ENCODE results near the gene SUMF1. TPM values are rescaled to one million over a fixed set of nuclear protein-coding genes. Genes with fewer than 3 reads are reported as not detected.

SUMF1 gene
- total and polyA plus RNA-seq, 5 donors = 7.8 to 14.4 (median 10.9) TPM

DNA sequence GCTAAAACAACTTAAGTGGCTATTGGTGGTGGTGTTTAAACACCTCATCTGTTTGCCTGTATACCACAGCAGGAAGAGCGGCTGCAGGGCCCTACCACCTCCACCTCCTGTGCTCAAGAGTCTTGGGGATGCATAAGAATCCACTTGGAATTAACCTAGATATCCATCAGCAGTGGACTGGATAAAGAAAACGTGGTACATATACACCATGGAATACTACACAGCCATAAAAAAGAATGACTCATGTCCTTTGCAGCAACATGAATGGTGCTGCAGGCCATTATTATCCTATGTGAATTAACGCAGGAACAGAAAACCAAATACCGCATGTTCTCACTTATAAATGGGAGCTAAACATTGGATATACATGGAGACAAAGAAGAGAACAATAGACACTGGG, 87.1 kb downstream of the SUMF1 start:
- H3K4me1 ChIP-seq (ENCODE audit: control insufficient read depth, insufficient read depth, low read length) = no peaks in the 10 kb centered on the region
- WGBS = 96% methylated on average over 4 of the region's 4 CpGs
- H3K9me3 ChIP-seq (ENCODE audit: control insufficient read depth, low read length) = no peaks in the 10 kb centered on the region
- H3K27me3 ChIP-seq (ENCODE audit: control insufficient read depth, insufficient read depth) = no peaks in the 10 kb centered on the region
- no peak overlapping the region for H3K4me3 ChIP-seq (ENCODE audit: low read length)
- DNase-seq = no peak
- no peak overlapping the region for H3K27ac ChIP-seq (ENCODE audit: low read length)
- no peak for ATAC-seq
- intact Hi-C loops (cut with DNase I) = no loop called here

DNA sequence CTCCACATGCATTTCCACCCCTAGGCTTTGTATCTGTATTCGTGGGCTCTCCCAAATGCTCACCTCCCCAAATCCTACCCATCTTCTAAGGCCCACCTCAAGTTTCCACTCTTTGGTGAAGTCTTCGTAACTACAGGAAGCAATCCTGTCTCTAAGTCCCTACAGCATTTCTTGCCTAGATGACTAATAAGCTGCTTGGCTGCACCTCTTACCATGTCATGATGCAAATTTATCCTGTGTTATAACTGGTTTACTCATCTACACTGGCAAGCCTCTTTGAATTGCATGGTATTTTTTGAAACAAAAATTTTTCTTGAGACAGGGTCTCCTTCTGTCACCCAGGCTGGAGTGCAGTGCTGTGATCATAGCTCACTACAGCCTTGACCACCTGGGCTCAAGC, 90.6 kb downstream of the SUMF1 start:
- Histone ChIP-seq H3K4me1 (ENCODE audit: control insufficient read depth, insufficient read depth, low read length) (no peaks in the 10 kb centered on the region), H3K4me3 (ENCODE audit: low read length) (no peak overlapping the region), H3K27me3 (ENCODE audit: control insufficient read depth, insufficient read depth) (no peaks in the 10 kb centered on the region), H3K27ac (ENCODE audit: low read length) (no peak overlapping the region), H3K9me3 (ENCODE audit: control insufficient read depth, low read length) (no peaks in the 10 kb centered on the region)
- DNase-seq (no peak), ATAC-seq (no peak)
- 94% methylated on average over 2 of the region's 2 CpGs for WGBS
- intact Hi-C loops (cut with DNase I) = no loop called here

DNA sequence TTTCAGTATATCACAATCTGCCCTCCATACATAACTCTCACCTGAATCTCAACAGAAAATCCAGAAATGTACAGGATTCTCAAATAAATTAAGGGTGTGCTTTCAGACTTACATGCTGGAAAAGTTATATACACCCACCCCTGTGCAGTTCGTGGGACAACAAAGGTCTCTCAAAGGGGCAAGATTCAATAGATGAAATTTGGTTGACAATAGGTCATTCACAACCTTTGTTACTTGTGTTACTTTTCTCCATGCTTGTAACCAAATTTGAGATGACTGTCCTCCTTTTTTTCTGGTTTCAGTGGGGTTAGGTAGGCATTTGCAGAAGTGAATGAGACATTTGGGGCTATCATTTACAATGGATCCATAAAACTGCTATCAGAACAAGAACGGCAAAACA, 91.2 kb downstream of the SUMF1 start:
- H3K9me3 ChIP-seq (ENCODE audit: control insufficient read depth, low read length) = no peaks in the 10 kb centered on the region
- ATAC-seq (no peak), DNase-seq (no peak)
- WGBS = 85% methylated on average over 2 of the region's 2 CpGs
- no peak overlapping the region for H3K27ac ChIP-seq (ENCODE audit: low read length)
- H3K4me3 ChIP-seq (ENCODE audit: low read length) = no peak overlapping the region
- no peaks in the 10 kb centered on the region for H3K27me3 ChIP-seq (ENCODE audit: control insufficient read depth, insufficient read depth)
- intact Hi-C loops (cut with DNase I) = no loop called here
- no peaks in the 10 kb centered on the region for H3K4me1 ChIP-seq (ENCODE audit: control insufficient read depth, insufficient read depth, low read length)

DNA sequence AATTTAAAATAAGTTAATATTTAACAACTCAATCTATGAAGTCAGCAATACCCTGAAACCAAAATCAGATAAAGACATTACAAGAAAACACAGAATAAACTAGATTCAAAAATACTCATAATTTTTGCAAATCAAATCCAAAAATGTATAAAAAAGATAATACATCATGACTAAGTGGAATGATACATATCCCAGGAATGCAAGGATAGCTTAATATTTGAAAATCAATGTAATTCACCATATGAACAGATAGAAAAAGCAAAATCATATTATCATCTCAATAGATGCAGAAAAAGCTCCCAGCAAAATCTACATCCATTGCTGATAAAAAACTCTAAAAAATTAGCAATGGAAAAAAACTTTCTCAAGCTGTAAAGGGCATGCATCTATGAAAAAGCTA, 93.4 kb downstream of the SUMF1 start:
- Histone ChIP-seq H3K27me3 (ENCODE audit: control insufficient read depth, insufficient read depth) (no peaks in the 10 kb centered on the region), H3K4me1 (ENCODE audit: control insufficient read depth, insufficient read depth, low read length) (no peaks in the 10 kb centered on the region), H3K27ac (ENCODE audit: low read length) (no peak overlapping the region), H3K4me3 (ENCODE audit: low read length) (no peak overlapping the region), H3K9me3 (ENCODE audit: control insufficient read depth, low read length) (no peaks in the 10 kb centered on the region)
- no peak for ATAC-seq
- intact Hi-C loops (cut with DNase I) = no loop called here
- DNase-seq = no peak

DNA sequence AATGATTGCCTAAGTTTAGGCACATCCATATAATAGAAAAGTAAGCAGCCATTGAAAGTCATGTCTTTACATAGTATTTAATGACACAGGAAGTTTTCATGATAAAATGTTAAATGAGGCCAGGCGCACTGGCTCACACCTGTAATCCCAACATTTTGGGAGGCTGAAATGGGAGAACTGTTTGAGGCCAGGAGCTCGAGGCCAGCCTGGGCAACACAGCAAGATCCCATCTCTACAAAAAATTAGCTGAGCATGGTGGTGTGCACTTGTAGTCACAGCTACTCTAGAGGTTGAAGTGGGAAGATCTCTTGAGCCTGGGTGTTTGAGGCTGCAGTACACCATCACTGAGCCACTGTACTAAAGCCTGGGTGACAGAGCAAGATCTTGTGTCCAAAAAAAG, 104.5 kb downstream of the SUMF1 start:
- no peaks in the 10 kb centered on the region for H3K9me3 ChIP-seq (ENCODE audit: control insufficient read depth, low read length)
- 95% methylated on average over 2 of the region's 2 CpGs for WGBS
- H3K4me3 ChIP-seq (ENCODE audit: low read length) = no peak overlapping the region
- intact Hi-C loops (cut with DNase I) = no loop called here
- no peak for DNase-seq
- no peak for ATAC-seq
- no peaks in the 10 kb centered on the region for H3K27me3 ChIP-seq (ENCODE audit: control insufficient read depth, insufficient read depth)
- H3K4me1 ChIP-seq (ENCODE audit: control insufficient read depth, insufficient read depth, low read length) = no peaks in the 10 kb centered on the region
- no peak overlapping the region for H3K27ac ChIP-seq (ENCODE audit: low read length)

DNA sequence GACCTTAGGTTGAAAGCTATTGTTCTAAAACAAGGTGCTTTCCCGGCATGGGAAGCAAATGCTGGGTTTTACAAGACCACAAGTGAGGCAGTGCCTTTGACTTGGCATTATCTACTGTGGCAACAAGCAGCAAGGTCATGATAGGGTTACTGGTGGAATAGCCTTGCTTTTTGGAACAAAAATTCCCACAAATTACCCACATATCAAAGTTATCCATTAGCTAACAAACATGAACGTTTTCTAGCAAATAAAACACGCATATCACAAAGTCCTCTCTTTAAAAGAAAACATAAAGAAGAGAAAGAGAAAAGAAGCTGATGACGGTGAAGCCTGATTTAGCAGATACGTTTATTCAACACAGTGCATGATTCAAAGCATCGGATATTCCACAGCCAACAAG, 106.3 kb downstream of the SUMF1 start:
- ATAC-seq = no peak
- Histone ChIP-seq H3K27ac (ENCODE audit: low read length) (no peak overlapping the region), H3K27me3 (ENCODE audit: control insufficient read depth, insufficient read depth) (no peaks in the 10 kb centered on the region), H3K4me1 (ENCODE audit: control insufficient read depth, insufficient read depth, low read length) (no peaks in the 10 kb centered on the region), H3K4me3 (ENCODE audit: low read length) (no peak overlapping the region), H3K9me3 (ENCODE audit: control insufficient read depth, low read length) (no peaks in the 10 kb centered on the region)
- no peak for DNase-seq
- intact Hi-C loops (cut with DNase I) = no loop called here
- WGBS = 88% methylated on average over 6 of the region's 6 CpGs

DNA sequence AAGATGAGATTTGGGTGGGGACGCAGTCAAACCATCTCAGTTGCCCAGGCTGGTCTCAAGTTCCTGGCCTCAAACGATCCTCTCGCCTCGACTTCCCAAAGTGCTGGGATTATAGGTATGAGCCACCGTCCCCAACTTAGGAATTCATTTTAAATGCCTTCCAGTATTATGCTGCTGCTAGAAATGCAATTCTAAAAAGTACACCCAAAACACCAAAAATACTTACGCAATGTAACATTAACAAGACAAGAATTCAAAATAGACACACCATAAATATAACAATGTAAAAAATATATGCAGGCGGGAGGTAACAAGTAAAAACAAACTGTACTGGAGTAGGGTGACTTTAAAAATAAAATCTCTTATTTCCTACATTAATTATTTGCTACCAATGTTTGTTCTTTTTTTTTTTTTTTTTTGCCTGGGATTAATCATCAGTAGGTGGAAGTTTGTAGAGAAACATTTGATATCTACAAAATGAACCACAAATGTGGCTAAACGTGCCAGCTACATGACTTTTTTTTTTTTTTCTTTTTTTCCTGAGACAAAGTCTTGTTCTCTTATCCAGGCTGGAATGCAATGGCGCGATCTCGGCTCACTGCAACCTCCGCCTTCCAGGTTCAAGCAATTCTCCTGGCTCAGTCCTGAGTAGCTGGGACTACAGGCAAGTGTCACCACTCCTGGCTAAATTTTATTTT, 107.1 kb downstream of the SUMF1 start:
- ATAC-seq = no peak
- 96% methylated on average over 12 of the region's 12 CpGs for WGBS
- no peak for DNase-seq
- Histone ChIP-seq H3K9me3 (ENCODE audit: control insufficient read depth, low read length) (no peaks in the 10 kb centered on the region), H3K4me1 (ENCODE audit: control insufficient read depth, insufficient read depth, low read length) (no peaks in the 10 kb centered on the region), H3K27me3 (ENCODE audit: control insufficient read depth, insufficient read depth) (no peaks in the 10 kb centered on the region), H3K4me3 (ENCODE audit: low read length) (no peak overlapping the region), H3K27ac (ENCODE audit: low read length) (no peak overlapping the region)
- intact Hi-C loops (cut with DNase I) = loop anchor here in 2 of 4 donors (10.0 kb wide), 2 partner anchors 105 to 135 kb away; partner anchors contain the start of genes ITPR1 (in 1 of the 2) and SUMF1 (in 1 of the 2)

DNA sequence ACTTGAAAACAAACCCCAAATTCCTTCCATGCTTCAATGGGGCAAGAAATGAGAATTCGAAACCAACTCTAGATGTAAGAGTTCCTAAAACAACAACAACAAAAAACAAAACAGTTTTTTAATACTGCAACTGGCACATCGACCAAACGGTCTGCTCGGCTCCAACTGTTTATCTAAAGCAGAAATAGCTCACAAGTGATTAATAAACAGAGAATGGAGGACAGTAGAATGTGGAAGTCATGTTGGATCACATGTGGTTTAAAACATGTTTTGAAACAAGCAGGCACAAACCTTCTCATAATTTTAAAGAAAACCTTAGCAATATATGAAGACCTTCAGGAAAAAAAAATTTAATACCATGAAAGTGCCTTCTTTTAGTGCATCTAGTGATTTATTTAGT, 108.8 kb downstream of the SUMF1 start:
- no peaks in the 10 kb centered on the region for H3K4me1 ChIP-seq (ENCODE audit: control insufficient read depth, insufficient read depth, low read length)
- intact Hi-C loops (cut with DNase I) = loop anchor here in 2 of 4 donors (10.0 kb wide), 2 partner anchors 107 to 137 kb away; partner anchors contain the start of genes ITPR1 (in 1 of the 2) and SUMF1 (in 1 of the 2)
- no peak overlapping the region for H3K27ac ChIP-seq (ENCODE audit: low read length)
- WGBS = 66% methylated on average over 4 of the region's 4 CpGs
- H3K27me3 ChIP-seq (ENCODE audit: control insufficient read depth, insufficient read depth) = no peaks in the 10 kb centered on the region
- DNase-seq = no peak
- H3K9me3 ChIP-seq (ENCODE audit: control insufficient read depth, low read length) = no peaks in the 10 kb centered on the region
- no peak overlapping the region for H3K4me3 ChIP-seq (ENCODE audit: low read length)
- no peak for ATAC-seq

DNA sequence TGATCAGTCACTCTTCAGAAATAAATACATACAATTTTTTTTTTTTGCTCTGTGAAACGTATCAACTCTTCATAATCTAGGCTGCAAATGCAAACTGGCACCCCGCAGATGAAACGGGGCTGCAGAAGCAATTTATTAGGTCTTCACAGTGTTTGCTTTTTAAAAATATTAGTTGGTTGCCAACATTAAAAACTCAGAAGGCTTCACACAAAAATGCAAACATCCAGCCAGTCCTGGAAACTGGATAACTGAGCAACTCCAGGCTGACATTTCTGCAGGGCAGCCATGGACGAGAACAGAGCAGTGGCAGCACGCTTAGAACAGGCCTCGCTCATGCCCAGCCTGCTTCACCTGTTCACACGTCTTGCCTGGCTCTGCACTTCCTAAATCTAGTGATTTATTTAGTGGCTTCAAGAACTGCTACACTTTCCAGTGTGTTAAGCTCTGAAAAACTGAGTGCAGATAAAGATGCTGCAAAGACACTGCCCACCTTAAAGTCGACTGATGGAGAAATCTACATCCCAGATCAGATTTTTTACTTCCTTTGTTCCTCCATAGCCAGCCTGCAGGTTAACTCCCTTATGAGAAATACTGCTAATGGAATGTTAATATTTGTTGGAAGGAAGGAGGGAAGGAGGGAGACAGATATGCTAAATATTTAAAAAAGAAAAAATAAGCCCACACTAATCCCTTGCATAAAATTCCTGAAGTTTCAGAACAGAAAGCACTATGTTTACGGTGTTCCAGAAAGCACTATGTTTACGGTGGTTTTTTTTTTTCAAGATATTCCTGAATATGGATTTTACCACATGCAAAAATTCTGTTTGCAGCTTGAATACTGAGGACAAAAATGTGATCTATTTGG, 110.3 kb downstream of the SUMF1 start:
- DNase-seq (no peak), ATAC-seq (no peak)
- Histone ChIP-seq H3K4me3 (ENCODE audit: low read length) (no peak overlapping the region), H3K4me1 (ENCODE audit: control insufficient read depth, insufficient read depth, low read length) (no peaks in the 10 kb centered on the region), H3K27ac (ENCODE audit: low read length) (no peak overlapping the region), H3K27me3 (ENCODE audit: control insufficient read depth, insufficient read depth) (no peaks in the 10 kb centered on the region), H3K9me3 (ENCODE audit: control insufficient read depth, low read length) (no peaks in the 10 kb centered on the region)
- intact Hi-C loops (cut with DNase I) = loop anchor here in 2 of 4 donors (10.0 kb wide), 2 partner anchors 108 to 138 kb away; partner anchors contain the start of genes ITPR1 (in 1 of the 2) and SUMF1 (in 1 of the 2)
- WGBS = 80% methylated on average over 10 of the region's 10 CpGs

DNA sequence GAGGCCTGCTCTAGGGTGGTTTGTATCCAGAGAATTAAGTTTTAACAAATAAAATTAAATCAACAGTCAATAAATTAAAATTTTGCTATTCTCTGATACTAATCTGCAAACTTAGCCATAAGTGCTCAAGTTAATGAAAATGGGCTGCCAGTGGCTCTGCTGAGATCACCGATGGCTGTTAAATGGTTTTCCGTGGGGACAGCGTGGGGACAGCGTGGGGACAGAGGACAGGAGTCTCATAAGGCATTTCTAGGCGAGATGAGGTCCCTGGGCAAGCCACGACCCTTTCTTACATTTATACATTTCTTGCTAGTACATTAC, 110.9 kb downstream of the SUMF1 start:
- no peak for ATAC-seq
- Histone ChIP-seq H3K9me3 (ENCODE audit: control insufficient read depth, low read length) (no peaks in the 10 kb centered on the region), H3K27ac (ENCODE audit: low read length) (no peak overlapping the region), H3K4me3 (ENCODE audit: low read length) (no peak overlapping the region), H3K4me1 (ENCODE audit: control insufficient read depth, insufficient read depth, low read length) (no peaks in the 10 kb centered on the region), H3K27me3 (ENCODE audit: control insufficient read depth, insufficient read depth) (no peaks in the 10 kb centered on the region)
- 78% methylated on average over 6 of the region's 6 CpGs for WGBS
- intact Hi-C loops (cut with DNase I) = loop anchor here in 2 of 4 donors (10.0 kb wide), 2 partner anchors 109 to 139 kb away; partner anchors contain the start of genes ITPR1 (in 1 of the 2) and SUMF1 (in 1 of the 2)
- no peak for DNase-seq
